GM12873 (cell line): Measurements from ENCODE around the gene HYAL1.

Source experiments
- CTCF ChIP-seq: IDR thresholded peaks from 2 replicates; pipeline ENCODE4 v1.5.1; 2012; ENCODE audit warnings: low read depth, mild to moderate bottlenecking, moderate library complexity, low read length, control low read depth; ENCODE audit not compliant: insufficient read depth; ENCODE audit errors: missing control alignments

HYAL1 gene

GRCh38 chr3:50345586-50346234 lies 42.3 kb upstream of the HYAL1 start, which contains the start of gene ZMYND10:
Gene ZMYND10 (minus strand): TSS chr3:50345732. CDS start chr3:50345579, 153 bp downstream.
- TF ChIP-seq CTCF = no peak

- no peak for TF ChIP-seq CTCF
Observed at GRCh38 chr3:50345008-50345407, 41.6 kb upstream of the HYAL1 start.

GRCh38 chr3:50342813-50343633 lies 39.6 kb upstream of the HYAL1 start:
- no peak for TF ChIP-seq CTCF

- no peak for TF ChIP-seq CTCF
Observed at GRCh38 chr3:50341996-50342650, 38.7 kb upstream of the HYAL1 start.

GRCh38 chr3:50341537-50341936 lies 38.2 kb upstream of the HYAL1 start:
- no peak for TF ChIP-seq CTCF

GRCh38 chr3:50340448-50341329 lies 37.3 kb upstream of the HYAL1 start, which contains the start of gene RASSF1:
Gene RASSF1 (minus strand): TSS chr3:50340836. CDS start chr3:50340805, 31 bp downstream.
- TF ChIP-seq CTCF = no peak

GRCh38 chr3:50340147-50340447 lies 36.7 kb upstream of the HYAL1 start:
- no peak for TF ChIP-seq CTCF
